Natural killer cell (primary cell): Measurements from ENCODE around the gene STK33. TPM values are rescaled to one million over a fixed set of nuclear protein-coding genes. Genes with fewer than 3 reads are reported as not detected.

Source experiments
- ATAC-seq, 3 donors: fragments of 150-1000 bp in 2 of 3; fragments of 200-7000 bp in 1 of 3; cut with Tn5 transposase; 1 replicate in 1 of 3; 2 replicates in 2 of 3; pipeline ENCODE4 v1.10.0; 2021; ENCODE audit warnings: mild to moderate bottlenecking in 2 of 3, moderate library complexity in 2 of 3
- DNase-seq, 2 donors: peaks; one replicate each; pipeline versions ENCODE4 v3.0.0 to v3.0.0-alpha.2; 2013 to 2021; ENCODE audit warnings: mixed read lengths in 1 of 2
- H3K27ac ChIP-seq: one replicate; pipeline ENCODE4 v1.5.1; 2013; ENCODE audit warnings: mild to moderate bottlenecking, low read length
- H3K27me3 ChIP-seq: one replicate; pipeline ENCODE4 v1.6.1; 2013; ENCODE audit warnings: low read length; ENCODE audit not compliant: control insufficient read depth, insufficient read depth
- H3K36me3 ChIP-seq: one replicate; pipeline ENCODE4 v1.6.1; 2013; ENCODE audit warnings: low read length; ENCODE audit not compliant: control insufficient read depth, insufficient read depth
- H3K4me1 ChIP-seq: one replicate; pipeline ENCODE4 v1.6.1; 2013; ENCODE audit warnings: low read length; ENCODE audit not compliant: control insufficient read depth, insufficient read depth
- H3K4me3 ChIP-seq: one replicate; pipeline ENCODE4 v1.5.1; 2013; ENCODE audit warnings: low read length
- H3K9me3 ChIP-seq: one replicate; pipeline ENCODE4 v1.6.1; 2013; ENCODE audit warnings: low read length; ENCODE audit not compliant: control insufficient read depth, insufficient read depth
- H3K27ac Mint-ChIP-seq, 2 donors: one replicate each; pipeline ENCODE4 v1.8.0; 2022; ENCODE audit warnings: mild to moderate bottlenecking in 2 of 2, mixed read lengths in 2 of 2, moderate library complexity in 1 of 2
- H3K27me3 Mint-ChIP-seq, 2 donors: one replicate each; pipeline ENCODE4 v1.8.0; 2022; ENCODE audit warnings: low read depth in 2 of 2, mixed read lengths in 2 of 2
- H3K36me3 Mint-ChIP-seq: one replicate; pipeline ENCODE4 v1.8.0; 2022; ENCODE audit warnings: mixed read lengths
- H3K4me1 Mint-ChIP-seq, 2 donors: one replicate each; pipeline ENCODE4 v1.8.0; 2022; ENCODE audit warnings: mixed read lengths in 2 of 2
- H3K4me3 Mint-ChIP-seq: one replicate; pipeline ENCODE4 v1.8.0; 2022; ENCODE audit warnings: mild to moderate bottlenecking, moderate library complexity, mixed read lengths
- H3K9me3 Mint-ChIP-seq, 2 donors: one replicate each; pipeline ENCODE4 v1.8.0; 2022; ENCODE audit warnings: mixed read lengths in 2 of 2
- CTCF ChIP-seq: fragments of 200-600 bp; IDR thresholded peaks from one replicate; pipeline ENCODE4 v1.8.0; 2022; ENCODE audit warnings: antibody characterized with exemption
- WGBS: methylation state at CpG from one replicate; pipeline ENCODE4 v1.1.7; 2013; ENCODE audit warnings: missing lambda C conversion rate; ENCODE audit not compliant: insufficient coverage; 5-methylcytosine and 5-hydroxymethylcytosine counted together
- intact Hi-C: fragments of 100-400 bp; cut with micrococcal nuclease; formaldehyde crosslinking; loops from one replicate; pipeline ENCODE4 v1.14.2; 2022
- total RNA-seq, 4 donors: library from RNA; stranded (reverse); fragments of 120-200 nt in 1 of 4; gene quantifications; one replicate each; pipeline versions ENCODE4 v1.2.3 to v1.2.4, GENCODE V29; 2013 to 2022

Gene STK33
- total RNA-seq, 3 donors from 2014 or later (not counting 1 experiment from before 2014, with no cell fraction given), result 0.24 TPM; not detected in 2

- TF ChIP-seq CTCF, result no peak
- WGBS, result 89% methylated on average over 3 of the region's 3 CpGs
- Histone ChIP-seq H3K4me1 (no peaks in the 10 kb centered on the region), H3K36me3 (no peaks in the 10 kb centered on the region), H3K4me3 (no peak overlapping the region), H3K27me3 (no peaks in the 10 kb centered on the region), H3K27ac (no peak overlapping the region), H3K9me3 (no peaks in the 10 kb centered on the region)
- H3K36me3 Mint-ChIP-seq, result no peaks in the 10 kb centered on the region
- H3K4me1 Mint-ChIP-seq, result no peaks in the 10 kb centered on the region
- H3K9me3 Mint-ChIP-seq, result peaks cover 0 to 2% of the 10 kb centered on the region in 2 donors
- H3K27me3 Mint-ChIP-seq, result peaks cover 10 to 11% of the 10 kb centered on the region in 2 donors
- no peak overlapping the region for H3K4me3 Mint-ChIP-seq
- ATAC-seq (no peak), DNase-seq (no peak)
- no peak overlapping the region for H3K27ac Mint-ChIP-seq
- intact Hi-C loops, result no loop called here
These were observed 201.1 kb downstream of the STK33 start for GRCh38 chr11:8392886-8393285.

- Mint-ChIP-seq H3K27ac (no peak overlapping the region), H3K9me3 (no peaks in the 10 kb centered on the region), H3K36me3 (no peaks in the 10 kb centered on the region), H3K4me3 (no peak overlapping the region), H3K27me3 (peaks cover 10 to 11% of the 10 kb centered on the region in 2 donors), H3K4me1 (no peaks in the 10 kb centered on the region)
- Histone ChIP-seq H3K4me1 (no peaks in the 10 kb centered on the region), H3K4me3 (no peak overlapping the region), H3K27me3 (no peaks in the 10 kb centered on the region), H3K27ac (no peak overlapping the region), H3K9me3 (no peaks in the 10 kb centered on the region), H3K36me3 (no peaks in the 10 kb centered on the region)
- WGBS, result 92% methylated on average over 4 of the region's 4 CpGs
- intact Hi-C loops, result no loop called here
- DNase-seq (no peak), ATAC-seq (no peak)
- no peak for TF ChIP-seq CTCF
These were observed 201.9 kb downstream of the STK33 start for GRCh38 chr11:8392166-8392565.

GRCh38 chr11:8390851-8391612, 203.0 kb downstream of the STK33 start:
- Mint-ChIP-seq H3K4me1 (no peaks in the 10 kb centered on the region), H3K4me3 (no peak overlapping the region), H3K9me3 (no peaks in the 10 kb centered on the region), H3K27me3 (peaks cover 10 to 11% of the 10 kb centered on the region in 2 donors), H3K36me3 (no peaks in the 10 kb centered on the region), H3K27ac (no peak overlapping the region)
- Histone ChIP-seq H3K4me1 (no peaks in the 10 kb centered on the region), H3K36me3 (no peaks in the 10 kb centered on the region), H3K27me3 (no peaks in the 10 kb centered on the region), H3K27ac (no peak overlapping the region), H3K4me3 (no peak overlapping the region), H3K9me3 (no peaks in the 10 kb centered on the region)
- DNase-seq (no peak), ATAC-seq (no peak)
- intact Hi-C loops, result no loop called here
- TF ChIP-seq CTCF, result no peak
- WGBS, result 93% methylated on average over 9 of the region's 9 CpGs
